GM12873 (cell line): Measurements from ENCODE around the gene MEIKIN.

Experiments
- TF ChIP-seq, protein P1 (sequence below): IDR thresholded peaks from 2 replicates; pipeline ENCODE4 v1.5.1; 2012; ENCODE audit warnings: low read depth, mild to moderate bottlenecking, moderate library complexity, low read length, control low read depth; ENCODE audit not compliant: insufficient read depth; ENCODE audit errors: missing control alignments

Gene MEIKIN

GRCh38 chr5:131899686-131900085 lies 45.8 kb downstream of the MEIKIN start:
- TF ChIP-seq, protein P1, sequence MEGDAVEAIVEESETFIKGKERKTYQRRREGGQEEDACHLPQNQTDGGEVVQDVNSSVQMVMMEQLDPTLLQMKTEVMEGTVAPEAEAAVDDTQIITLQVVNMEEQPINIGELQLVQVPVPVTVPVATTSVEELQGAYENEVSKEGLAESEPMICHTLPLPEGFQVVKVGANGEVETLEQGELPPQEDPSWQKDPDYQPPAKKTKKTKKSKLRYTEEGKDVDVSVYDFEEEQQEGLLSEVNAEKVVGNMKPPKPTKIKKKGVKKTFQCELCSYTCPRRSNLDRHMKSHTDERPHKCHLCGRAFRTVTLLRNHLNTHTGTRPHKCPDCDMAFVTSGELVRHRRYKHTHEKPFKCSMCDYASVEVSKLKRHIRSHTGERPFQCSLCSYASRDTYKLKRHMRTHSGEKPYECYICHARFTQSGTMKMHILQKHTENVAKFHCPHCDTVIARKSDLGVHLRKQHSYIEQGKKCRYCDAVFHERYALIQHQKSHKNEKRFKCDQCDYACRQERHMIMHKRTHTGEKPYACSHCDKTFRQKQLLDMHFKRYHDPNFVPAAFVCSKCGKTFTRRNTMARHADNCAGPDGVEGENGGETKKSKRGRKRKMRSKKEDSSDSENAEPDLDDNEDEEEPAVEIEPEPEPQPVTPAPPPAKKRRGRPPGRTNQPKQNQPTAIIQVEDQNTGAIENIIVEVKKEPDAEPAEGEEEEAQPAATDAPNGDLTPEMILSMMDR = no peak

- TF ChIP-seq, protein P1 = no peak
These were observed 61.5 kb downstream of the MEIKIN start for GRCh38 chr5:131883984-131884383.

DNA sequence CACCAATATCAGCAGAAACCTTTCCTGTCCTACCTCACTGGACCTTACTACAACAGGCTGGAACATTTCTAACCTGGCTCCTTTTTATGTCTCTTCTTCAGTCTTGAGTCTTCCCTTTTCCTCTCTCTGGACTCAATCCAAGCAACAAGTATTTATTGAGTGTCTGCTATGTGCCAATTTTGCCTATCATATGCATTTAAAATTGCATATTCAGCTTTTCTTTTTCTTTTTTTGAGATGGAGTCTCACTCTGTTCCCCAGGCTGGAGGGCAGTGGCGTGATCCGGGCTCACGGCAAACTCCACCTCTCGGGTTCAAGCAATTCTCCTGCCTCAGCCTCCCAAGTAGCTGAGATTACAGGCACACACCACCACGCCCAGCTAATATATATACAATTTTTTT lies 65.8 kb downstream of the MEIKIN start:
- TF ChIP-seq, protein P1 = no peak

GRCh38 chr5:131877873-131878272 lies 67.6 kb downstream of the MEIKIN start:
- TF ChIP-seq, protein P1 = no peak

DNA sequence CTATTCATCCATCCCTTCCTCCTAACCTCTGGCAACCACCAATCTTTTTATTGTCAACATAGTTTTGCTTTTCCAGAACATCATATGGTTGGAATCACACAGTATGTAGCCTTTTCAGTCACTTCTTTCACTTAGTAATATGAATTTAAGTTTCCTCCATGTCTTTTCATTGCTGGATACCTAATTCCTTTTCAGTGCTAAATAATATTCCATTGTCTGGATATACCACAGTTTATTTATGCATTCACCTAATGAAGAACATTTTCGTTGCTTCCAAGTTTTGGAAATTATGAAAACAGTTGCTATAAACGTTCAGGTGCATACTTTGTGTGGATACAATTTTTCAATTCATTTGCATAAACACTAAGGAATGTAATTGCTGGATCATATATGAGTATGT lies 77.9 kb downstream of the MEIKIN start:
- TF ChIP-seq, protein P1 = no peak

DNA sequence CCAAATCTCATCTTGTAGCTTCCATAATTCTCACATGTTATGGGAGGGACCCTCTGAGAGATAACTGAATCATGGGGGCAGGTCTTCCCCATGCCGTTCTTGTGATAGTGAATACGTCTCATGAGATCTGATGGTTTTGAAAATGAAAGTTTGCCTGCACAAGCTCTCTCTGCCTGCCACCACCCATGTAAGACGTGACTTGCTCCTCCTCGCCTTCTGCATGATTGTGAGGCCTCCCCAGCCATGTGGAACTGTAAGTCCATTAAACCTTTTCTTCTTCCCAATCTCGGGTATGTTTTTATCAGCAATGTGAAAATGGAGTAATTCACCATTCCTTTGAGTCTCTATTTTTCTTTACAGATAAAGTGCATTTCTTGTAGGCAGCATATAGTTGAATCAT lies 81.8 kb downstream of the MEIKIN start:
- TF ChIP-seq, protein P1 = no peak

- TF ChIP-seq, protein P1 = no peak
These were observed 88.1 kb downstream of the MEIKIN start for GRCh38 chr5:131857388-131857787.
